HepG2 (cell line): ENCODE data around the gene KRT3.

Experiments
- ADNP ChIP-seq: sonication (generic); formaldehyde crosslinking; IDR thresholded peaks from 2 replicates; pipeline ENCODE4 v1.4.0; 2020; ENCODE audit warnings: missing genetic modification reagents
- ATF7 ChIP-seq, 2 experiments: fragments of 450-650 bp in 1 of 2; sonication (generic) in 1 of 2; formaldehyde crosslinking in 1 of 2; IDR thresholded peaks; 2 replicates each; pipeline versions ENCODE4 v1.4.0 to v1.6.1; 2016 to 2020; ENCODE audit warnings: antibody characterized with exemption in 1 of 2, mild to moderate bottlenecking in 1 of 2, missing genetic modification reagents in 1 of 2
- FOXP1 ChIP-seq, 2 experiments: fragments of 450-650 bp in 1 of 2; IDR thresholded peaks; 2 replicates each; pipeline ENCODE4 v1.6.1; 2017 to 2018; ENCODE audit warnings: antibody characterized with exemption in 1 of 2
- HNRNPUL1 ChIP-seq: fragments of 200-400 bp; formaldehyde crosslinking; IDR thresholded peaks from 2 replicates; pipeline ENCODE4 v1.6.1; 2017; ENCODE audit warnings: low read depth, mild to moderate bottlenecking, low read length, moderate library complexity
- NR3C1 ChIP-seq: sonication (generic); formaldehyde crosslinking; IDR thresholded peaks from 2 replicates; pipeline ENCODE4 v1.4.0; 2020; ENCODE audit warnings: missing genetic modification reagents
- PHF20 ChIP-seq: sonication (generic); formaldehyde crosslinking; IDR thresholded peaks from 2 replicates; pipeline ENCODE4 v1.5.0; 2020; ENCODE audit warnings: mild to moderate bottlenecking, missing genetic modification reagents
- POLR2A ChIP-seq, 2 experiments: IDR thresholded peaks; 2 replicates each; pipeline ENCODE4 v1.6.1; 2011; ENCODE audit warnings: low read depth in 2 of 2, low read length in 2 of 2, mild to moderate bottlenecking in 1 of 2, moderate library complexity in 1 of 2; ENCODE audit not compliant: insufficient read depth in 1 of 2
- RXRB ChIP-seq: IDR thresholded peaks from 2 replicates; pipeline ENCODE4 v1.6.1; 2016; ENCODE audit warnings: borderline replicate concordance, missing genetic modification reagents, missing compliant biosample characterization
- ZNF24 ChIP-seq: fragments of 450-650 bp; IDR thresholded peaks from 2 replicates; pipeline ENCODE4 v1.6.1; 2017; ENCODE audit warnings: antibody characterized with exemption, mild to moderate bottlenecking
- ZNF256 ChIP-seq: sonication (generic); formaldehyde crosslinking; conservative IDR thresholded peaks from 2 replicates; pipeline ENCODE4 v1.4.0; 2020; ENCODE audit warnings: missing genetic modification reagents
- ZNF460 ChIP-seq: sonication (generic); formaldehyde crosslinking; IDR thresholded peaks from 2 replicates; pipeline ENCODE4 v1.5.1; 2020; ENCODE audit warnings: missing genetic modification reagents, mild to moderate bottlenecking, borderline replicate concordance
- TF ChIP-seq, protein P1 (sequence below): sonication (generic); formaldehyde crosslinking; IDR thresholded peaks from 2 replicates; pipeline ENCODE4 v1.5.0; 2020; ENCODE audit warnings: mild to moderate bottlenecking, missing genetic modification reagents, moderate library complexity

GRCh38 chr12:52817699-52818238, 21.9 kb upstream of the KRT3 start:
- TF ChIP-seq POLR2A (IDR thresholded peaks at IDR 0.05; ENCODE audit: insufficient read depth in 1 of 2, low read depth in 2 of 2, low read length in 2 of 2): no peak
- no peak for TF ChIP-seq ZNF24
- TF ChIP-seq ZNF256 (CRISPR knock-in tag): no peak
- TF ChIP-seq FOXP1 (IDR thresholded peaks at IDR 0.05): no peak
- no peak for TF ChIP-seq FOXP1 (CRISPR knock-in tag; IDR thresholded peaks at IDR 0.05)
- no peak for TF ChIP-seq ZNF460 (CRISPR knock-in tag)
- TF ChIP-seq HNRNPUL1: no peak
- no peak for TF ChIP-seq ATF7 (IDR thresholded peaks at IDR 0.05)
- TF ChIP-seq ATF7 (CRISPR knock-in tag; IDR thresholded peaks at IDR 0.05): no peak
- TF ChIP-seq, protein P1, sequence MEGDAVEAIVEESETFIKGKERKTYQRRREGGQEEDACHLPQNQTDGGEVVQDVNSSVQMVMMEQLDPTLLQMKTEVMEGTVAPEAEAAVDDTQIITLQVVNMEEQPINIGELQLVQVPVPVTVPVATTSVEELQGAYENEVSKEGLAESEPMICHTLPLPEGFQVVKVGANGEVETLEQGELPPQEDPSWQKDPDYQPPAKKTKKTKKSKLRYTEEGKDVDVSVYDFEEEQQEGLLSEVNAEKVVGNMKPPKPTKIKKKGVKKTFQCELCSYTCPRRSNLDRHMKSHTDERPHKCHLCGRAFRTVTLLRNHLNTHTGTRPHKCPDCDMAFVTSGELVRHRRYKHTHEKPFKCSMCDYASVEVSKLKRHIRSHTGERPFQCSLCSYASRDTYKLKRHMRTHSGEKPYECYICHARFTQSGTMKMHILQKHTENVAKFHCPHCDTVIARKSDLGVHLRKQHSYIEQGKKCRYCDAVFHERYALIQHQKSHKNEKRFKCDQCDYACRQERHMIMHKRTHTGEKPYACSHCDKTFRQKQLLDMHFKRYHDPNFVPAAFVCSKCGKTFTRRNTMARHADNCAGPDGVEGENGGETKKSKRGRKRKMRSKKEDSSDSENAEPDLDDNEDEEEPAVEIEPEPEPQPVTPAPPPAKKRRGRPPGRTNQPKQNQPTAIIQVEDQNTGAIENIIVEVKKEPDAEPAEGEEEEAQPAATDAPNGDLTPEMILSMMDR: no peak
- TF ChIP-seq ADNP: no peak
- no peak for TF ChIP-seq NR3C1
- no peak for TF ChIP-seq PHF20
- no peak for TF ChIP-seq RXRB (CRISPR knock-in tag)
